NCI-H146 (cell line): ENCODE measurements around the gene STBD1.
"Not testable (repeated sequence)": the region's sequence is repeated elsewhere in the genome, so short reads cannot be mapped to it uniquely, and the experiment has no call there.

Experiments
- DNase-seq: peaks from one replicate; lab custom pipeline; 2025; lab: John Stamatoyannopoulos, UW

STBD1 gene

DNA sequence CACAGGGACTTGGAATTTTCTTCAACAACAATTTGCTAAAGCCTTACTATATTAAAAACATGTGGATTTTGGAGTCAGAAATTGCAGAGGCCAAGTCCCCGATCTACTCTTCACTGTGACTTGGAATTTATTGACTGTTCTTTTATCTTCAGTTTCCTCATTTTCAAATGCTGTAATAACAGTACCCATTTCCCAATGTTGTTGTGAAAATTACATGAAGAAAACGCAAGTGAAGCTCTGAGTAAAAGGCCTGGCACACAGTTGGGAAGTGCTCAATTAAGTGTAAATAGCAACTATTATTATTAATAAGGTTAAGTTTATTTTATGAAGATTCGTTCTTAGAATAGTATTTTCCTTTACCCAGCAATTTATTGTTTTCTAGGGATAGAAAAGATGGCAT lies 15.7 kb downstream of the STBD1 start:
- no peak for DNase-seq

DNA sequence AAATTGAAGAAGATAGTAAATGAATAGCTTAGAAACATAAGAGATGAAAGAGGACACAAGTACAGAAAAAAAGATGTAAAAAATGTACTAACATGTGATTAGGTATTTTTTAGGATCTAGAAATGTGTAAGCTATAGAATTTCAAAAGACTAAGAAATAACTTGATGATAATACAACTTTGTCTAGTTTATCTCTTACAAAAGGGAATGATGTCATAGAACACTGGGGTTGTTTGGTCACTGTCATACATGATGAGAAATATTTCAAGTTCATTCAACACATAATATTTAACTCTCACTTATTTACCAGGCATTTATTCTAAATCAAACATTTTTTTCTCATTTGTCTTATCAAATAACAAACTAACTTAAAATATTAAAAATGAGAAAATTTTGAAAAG lies 18.5 kb downstream of the STBD1 start:
- DNase-seq: no peak

- DNase-seq: no peak
Observed at GRCh38 chr4:76326515-76326914, 20.0 kb downstream of the STBD1 start.

DNA sequence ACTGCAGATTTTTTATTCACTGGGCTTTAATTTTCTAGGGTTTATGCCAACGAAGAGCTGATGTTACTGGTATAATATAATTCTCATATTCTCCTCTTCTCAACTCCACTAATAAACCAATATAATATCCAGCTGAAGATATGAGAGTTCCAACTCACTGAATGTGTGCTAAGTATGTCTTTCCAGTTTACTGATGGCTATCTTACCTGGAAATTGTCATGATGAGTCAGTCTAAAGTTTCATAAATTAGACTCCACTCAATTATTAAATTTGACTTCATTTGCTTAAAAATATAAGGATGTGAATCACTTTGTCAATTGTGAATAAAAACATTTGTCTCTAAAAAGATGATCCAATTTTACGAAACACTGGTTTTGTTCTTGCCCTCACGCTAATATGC lies 28.4 kb downstream of the STBD1 start:
- no peak for DNase-seq

DNA sequence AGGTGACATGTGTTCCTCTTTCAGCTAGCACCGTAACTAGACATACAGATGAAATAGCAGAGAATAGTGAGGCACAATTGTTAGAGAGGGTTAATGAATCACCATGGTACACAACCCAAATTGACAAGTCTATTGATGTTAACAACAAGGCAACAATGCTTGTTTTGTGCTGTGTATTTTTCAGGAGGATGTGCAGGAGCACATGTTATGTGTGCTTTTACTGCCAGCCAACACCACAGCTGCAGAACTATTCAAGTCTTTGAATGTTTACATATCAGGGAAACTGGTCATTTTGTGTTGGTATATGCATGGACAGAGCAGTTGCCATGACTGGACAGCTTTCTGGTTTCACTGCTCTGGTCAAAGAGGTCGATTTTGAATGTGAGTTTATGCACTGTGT lies 32.8 kb downstream of the STBD1 start:
- DNase-seq: no peak

DNA sequence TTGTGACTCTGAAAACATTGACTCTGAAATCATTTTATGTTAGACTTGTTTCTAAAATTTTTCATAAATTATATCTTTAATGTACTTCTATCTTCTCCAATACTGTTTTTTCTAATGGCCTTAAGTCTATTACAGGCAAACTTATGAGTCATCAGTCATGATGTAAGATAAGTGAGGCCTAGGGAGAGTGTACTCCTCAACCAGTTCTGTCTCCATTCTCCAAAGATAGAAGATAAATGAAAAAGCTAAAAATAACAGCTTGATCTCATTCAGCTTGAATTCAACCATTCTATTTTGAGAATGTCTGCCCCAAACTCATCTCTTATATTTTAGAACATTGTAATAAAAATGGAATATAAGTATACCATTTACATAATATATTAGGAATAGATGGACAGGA lies 34.5 kb downstream of the STBD1 start:
- no peak for DNase-seq

GRCh38 chr4:76342191-76342590 lies 35.7 kb downstream of the STBD1 start:
- no peak for DNase-seq

GRCh38 chr4:76342803-76343202 lies 36.3 kb downstream of the STBD1 start:
- no peak for DNase-seq

GRCh38 chr4:76354517-76355473 lies 48.3 kb downstream of the STBD1 start:
- no peak for DNase-seq

DNA sequence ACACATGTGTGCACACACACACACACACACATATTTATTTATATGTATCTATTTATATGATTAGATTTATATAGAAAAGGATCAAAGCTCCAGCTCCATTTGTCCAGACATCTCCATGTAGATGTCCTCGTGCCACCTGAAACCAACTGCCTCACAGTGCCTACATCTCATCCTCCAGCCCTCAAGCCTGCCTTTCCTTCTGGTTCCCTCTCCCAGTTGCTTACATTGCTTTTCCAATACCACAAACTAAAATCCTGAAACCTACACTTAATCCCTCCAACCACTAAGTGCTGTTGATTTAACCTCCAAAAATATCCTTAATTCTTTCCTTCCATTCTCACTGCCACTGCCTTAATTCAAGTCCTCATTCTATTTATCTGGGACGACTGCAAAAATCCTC lies 51.4 kb downstream of the STBD1 start:
- DNase-seq: no peak

DNA sequence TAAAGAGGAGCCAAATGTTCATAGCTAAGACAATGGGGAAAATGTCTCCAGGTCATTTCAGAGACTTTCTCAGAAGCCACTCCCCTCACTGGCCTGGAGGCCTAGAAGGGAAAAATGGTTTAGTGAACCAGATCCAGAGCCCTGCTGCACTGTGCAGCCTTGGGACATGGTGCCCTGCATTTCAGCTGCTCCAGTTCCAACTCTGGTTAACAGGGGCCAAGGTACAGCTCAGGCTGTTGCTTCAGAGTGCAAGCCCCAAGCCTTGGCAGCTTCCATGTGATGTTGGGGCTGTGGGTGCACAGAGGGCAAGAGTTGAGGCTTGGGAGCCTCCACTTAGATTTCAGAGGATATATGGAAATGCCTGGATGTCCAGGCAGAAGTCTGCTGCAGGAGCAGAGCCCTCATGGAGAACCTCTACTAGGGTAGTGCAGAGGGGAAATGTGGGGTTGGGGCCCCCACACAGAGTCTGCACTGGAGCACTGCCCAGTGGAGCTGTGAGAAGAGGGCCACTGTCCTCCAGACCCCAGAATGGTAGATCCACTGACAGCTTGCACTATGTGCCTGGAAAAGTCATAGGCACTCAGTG lies 53.4 kb downstream of the STBD1 start:
- DNase-seq: not testable (repeated sequence)
